ENCODE measurements around the gene TNFRSF11A.

DNA sequence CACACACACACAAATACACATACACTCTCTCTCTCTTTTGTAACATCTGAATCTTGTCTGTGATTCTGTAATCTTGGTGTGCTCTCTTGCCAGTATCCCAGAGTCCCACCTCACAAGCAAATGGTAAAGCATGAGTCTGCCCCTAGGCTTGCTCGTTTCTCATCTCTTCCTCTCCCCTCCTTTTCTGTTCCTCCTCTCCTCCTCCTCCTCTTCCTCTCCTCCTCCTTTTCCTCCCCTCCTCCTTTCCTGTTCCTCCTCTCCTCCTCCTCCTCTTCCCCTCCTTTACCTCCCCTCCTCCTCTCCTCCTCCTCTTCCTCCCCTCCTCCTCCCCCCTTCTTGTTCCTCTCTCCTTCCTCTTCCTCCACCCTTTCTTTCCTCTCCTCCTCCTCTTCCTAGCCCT lies 59.0 kb downstream of the TNFRSF11A start:
- TF ChIP-seq, protein P1, sequence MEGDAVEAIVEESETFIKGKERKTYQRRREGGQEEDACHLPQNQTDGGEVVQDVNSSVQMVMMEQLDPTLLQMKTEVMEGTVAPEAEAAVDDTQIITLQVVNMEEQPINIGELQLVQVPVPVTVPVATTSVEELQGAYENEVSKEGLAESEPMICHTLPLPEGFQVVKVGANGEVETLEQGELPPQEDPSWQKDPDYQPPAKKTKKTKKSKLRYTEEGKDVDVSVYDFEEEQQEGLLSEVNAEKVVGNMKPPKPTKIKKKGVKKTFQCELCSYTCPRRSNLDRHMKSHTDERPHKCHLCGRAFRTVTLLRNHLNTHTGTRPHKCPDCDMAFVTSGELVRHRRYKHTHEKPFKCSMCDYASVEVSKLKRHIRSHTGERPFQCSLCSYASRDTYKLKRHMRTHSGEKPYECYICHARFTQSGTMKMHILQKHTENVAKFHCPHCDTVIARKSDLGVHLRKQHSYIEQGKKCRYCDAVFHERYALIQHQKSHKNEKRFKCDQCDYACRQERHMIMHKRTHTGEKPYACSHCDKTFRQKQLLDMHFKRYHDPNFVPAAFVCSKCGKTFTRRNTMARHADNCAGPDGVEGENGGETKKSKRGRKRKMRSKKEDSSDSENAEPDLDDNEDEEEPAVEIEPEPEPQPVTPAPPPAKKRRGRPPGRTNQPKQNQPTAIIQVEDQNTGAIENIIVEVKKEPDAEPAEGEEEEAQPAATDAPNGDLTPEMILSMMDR (IDR thresholded peaks at IDR 0.05; ENCODE audit: low read depth, low read length), result no peak
- TF ChIP-seq EZH2phosphoT487 (IDR thresholded peaks at IDR 0.05; ENCODE audit: low read depth), result no peak

Data from OCI-LY3 (cell line).